ENCODE data around the gene CHCHD2.
"Not testable (repeated sequence)": the region's sequence is repeated elsewhere in the genome, so short reads cannot be mapped to it uniquely, and the experiment has no call there.

Gene CHCHD2

DNA sequence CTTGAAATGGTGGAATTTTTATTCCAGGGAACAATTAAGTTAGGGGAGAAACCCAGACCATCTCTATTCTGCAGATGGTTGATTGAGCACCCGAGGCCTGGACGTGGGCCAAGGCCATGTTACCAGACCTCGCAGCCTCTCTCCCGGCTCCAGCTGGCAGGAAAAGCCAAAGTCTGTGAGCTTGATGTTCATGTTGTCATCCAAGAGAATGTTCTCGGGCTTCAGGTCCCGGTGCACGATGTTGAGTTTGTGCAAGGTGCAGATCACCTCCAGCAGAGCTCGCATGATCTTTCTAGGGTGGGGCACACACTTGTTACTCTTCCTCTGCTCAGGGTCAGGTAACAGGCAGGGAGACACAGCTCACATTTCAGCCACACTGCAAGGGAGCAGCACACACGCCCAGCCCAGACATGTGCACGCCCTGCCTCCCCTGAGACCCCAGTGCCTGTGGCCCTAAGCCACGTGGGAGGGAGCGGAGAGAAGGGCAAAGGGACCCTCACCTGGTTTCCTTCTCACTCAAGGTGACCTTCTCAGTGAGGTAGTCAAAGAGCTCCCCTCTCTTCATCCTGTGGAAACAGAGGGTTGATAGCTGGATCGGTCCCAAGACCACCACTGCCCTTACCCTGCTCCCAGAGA, 23.0 kb downstream of the CHCHD2 start:
- Histone ChIP-seq H3K27me3 (ENCODE audit: control insufficient read depth, insufficient read depth, low read length) (no peaks in the 10 kb centered on the region), H3K9me3 (ENCODE audit: control insufficient read depth, insufficient read depth, low read depth, low read length) (no peaks in the 10 kb centered on the region), H3K4me1 (ENCODE audit: control insufficient read depth, insufficient read depth, low read length) (no peaks in the 10 kb centered on the region), H3K36me3 (ENCODE audit: control insufficient read depth, insufficient read depth, low read length) (peaks cover 20% of the 10 kb centered on the region), H3K4me3 (ENCODE audit: low read depth, low read length) (no peak overlapping the region), H3K27ac (ENCODE audit: low read depth, low read length) (no peak overlapping the region), H3K9ac (ENCODE audit: low read length) (no peak overlapping the region)

DNA sequence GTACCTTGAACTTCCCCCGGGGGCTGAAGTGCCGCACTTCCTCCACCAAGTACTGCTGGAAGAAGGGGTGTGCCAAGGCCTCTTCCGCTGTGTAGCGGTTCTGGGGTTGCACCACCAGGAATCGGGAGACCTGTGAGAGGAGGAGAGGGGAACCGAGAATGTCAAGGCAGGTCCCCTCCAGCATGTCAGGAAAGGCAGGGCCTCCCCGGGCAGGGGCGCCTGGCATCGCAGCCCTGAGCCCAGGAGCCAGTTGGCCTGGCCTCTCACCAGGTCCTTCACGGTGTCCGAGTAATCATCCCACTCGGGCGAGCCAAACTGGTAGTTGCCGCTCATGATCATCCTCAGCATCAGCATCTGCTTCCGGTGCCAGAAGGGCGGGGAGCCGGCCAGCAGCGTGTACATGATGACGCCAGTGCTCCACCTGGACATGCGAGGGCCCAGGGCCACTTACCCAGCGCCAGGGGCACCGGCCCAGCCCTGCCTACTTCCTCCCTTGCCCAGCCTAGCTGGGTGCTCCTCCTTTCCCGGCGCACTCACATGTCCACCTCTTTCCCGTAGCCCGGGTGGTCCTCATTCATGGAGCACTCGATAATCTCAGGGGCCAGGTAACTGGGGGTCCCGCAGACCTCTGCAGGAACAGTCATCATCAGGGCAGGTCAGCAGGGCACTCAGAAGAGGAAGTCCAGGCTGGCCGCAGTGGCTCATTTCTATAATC, 24.5 kb downstream of the CHCHD2 start:
- Histone ChIP-seq H3K27ac (ENCODE audit: low read depth, low read length) (no peak overlapping the region), H3K4me1 (ENCODE audit: control insufficient read depth, insufficient read depth, low read length) (no peaks in the 10 kb centered on the region), H3K4me3 (ENCODE audit: low read depth, low read length) (no peak overlapping the region)

DNA sequence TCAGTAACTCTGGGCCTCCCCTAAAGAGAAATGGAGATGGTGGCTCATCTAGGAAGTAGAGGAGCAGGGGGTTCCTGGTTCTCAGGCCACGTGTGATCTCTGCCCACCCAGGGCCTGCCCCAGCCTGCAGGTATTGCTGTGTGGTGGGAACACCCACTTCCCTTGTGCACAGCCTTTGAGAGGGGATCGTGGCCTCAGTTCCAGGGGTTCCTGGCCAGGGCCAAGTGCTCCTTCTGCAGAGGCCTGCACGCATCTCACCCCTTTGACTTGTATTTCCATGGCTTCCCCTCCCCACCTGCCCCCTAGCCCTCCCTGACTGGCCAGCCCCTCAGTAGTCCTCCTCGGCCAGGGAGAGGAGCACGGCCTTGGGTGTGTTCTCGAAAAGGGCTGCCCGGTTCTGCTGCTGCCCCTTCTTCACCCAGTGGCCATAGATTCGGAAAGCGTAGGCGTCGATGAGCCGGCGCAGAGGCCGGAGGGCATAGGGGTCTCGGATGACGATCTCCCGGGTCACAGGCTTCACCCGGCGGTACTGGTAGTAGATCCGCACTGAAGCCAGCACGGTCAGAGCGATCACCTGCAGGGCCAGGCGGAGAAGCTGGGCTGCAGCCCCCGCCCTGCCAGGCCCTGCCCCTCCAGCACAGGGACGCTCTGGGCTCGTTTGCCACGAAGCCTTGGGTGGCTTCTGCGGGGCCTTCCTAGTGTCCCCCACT, 25.4 kb downstream of the CHCHD2 start:
- not testable (repeated sequence) for H3K9ac ChIP-seq (ENCODE audit: low read length); H3K4me1 ChIP-seq (ENCODE audit: control insufficient read depth, insufficient read depth, low read length); H3K4me3 ChIP-seq (ENCODE audit: low read depth, low read length); H3K27ac ChIP-seq (ENCODE audit: low read depth, low read length); H3K9me3 ChIP-seq (ENCODE audit: control insufficient read depth, insufficient read depth, low read depth, low read length); H3K27me3 ChIP-seq (ENCODE audit: control insufficient read depth, insufficient read depth, low read length)
- peaks cover 34% of the 10 kb centered on the region for H3K36me3 ChIP-seq (ENCODE audit: control insufficient read depth, insufficient read depth, low read length)

More for the DNA sequence above, 24.5 kb downstream of the CHCHD2 start:
- Histone ChIP-seq H3K9ac (ENCODE audit: low read length) (no peak overlapping the region), H3K9me3 (ENCODE audit: control insufficient read depth, insufficient read depth, low read depth, low read length) (no peaks in the 10 kb centered on the region), H3K36me3 (ENCODE audit: control insufficient read depth, insufficient read depth, low read length) (peaks cover 29% of the 10 kb centered on the region), H3K27me3 (ENCODE audit: control insufficient read depth, insufficient read depth, low read length) (no peaks in the 10 kb centered on the region)

DNA sequence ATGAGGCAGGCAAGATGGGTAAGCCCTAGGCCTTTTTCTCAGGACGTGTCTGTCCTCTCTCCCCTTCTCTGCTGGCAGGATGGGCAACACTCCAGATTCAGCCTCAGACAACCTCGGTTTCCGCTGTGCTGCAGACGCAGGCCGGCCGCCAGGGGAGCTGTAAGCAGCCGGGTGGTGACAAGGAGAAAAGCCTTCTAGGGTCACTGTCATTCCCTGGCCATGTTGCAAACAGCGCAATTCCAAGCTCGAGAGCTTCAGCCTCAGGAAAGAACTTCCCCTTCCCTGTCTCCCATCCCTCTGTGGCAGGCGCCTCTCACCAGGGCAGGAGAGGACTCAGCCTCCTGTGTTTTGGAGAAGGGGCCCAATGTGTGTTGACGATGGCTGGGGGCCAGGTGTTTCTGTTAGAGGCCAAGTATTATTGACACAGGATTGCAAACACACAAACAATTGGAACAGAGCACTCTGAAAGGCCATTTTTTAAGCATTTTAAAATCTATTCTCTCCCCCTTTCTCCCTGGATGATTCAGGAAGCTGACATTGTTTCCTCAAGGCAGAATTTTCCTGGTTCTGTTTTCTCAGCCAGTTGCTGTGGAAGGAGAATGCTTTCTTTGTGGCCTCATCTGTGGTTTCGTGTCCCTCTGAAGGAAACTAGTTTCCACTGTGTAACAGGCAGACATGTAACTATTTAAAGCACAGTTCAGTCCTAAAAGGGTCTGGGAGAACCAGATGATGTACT, 26.7 kb downstream of the CHCHD2 start:
- no peak overlapping the region for H3K4me3 ChIP-seq (ENCODE audit: low read depth, low read length)
- no peaks in the 10 kb centered on the region for H3K9me3 ChIP-seq (ENCODE audit: control insufficient read depth, insufficient read depth, low read depth, low read length)
- peaks cover 31% of the 10 kb centered on the region for H3K36me3 ChIP-seq (ENCODE audit: control insufficient read depth, insufficient read depth, low read length)
- no peaks in the 10 kb centered on the region for H3K4me1 ChIP-seq (ENCODE audit: control insufficient read depth, insufficient read depth, low read length)
- H3K9ac ChIP-seq (ENCODE audit: low read length), result no peak overlapping the region
- no peaks in the 10 kb centered on the region for H3K27me3 ChIP-seq (ENCODE audit: control insufficient read depth, insufficient read depth, low read length)
- no peak overlapping the region for H3K27ac ChIP-seq (ENCODE audit: low read depth, low read length)

DNA sequence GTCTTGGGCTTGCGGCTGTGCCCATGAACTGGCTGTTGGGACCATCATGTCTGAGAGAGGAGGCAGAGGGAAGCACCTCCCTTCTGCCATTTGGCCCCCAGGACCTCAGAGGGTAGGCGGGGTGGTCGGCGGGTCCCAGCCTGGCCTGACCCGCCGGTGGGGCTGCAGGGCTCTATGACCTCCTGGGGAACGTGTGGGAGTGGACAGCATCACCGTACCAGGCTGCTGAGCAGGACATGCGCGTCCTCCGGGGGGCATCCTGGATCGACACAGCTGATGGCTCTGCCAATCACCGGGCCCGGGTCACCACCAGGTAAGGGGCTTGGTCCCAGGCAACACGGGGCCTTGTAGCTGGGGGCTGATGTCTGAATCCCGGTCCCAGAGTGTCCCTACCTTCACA, 28.1 kb downstream of the CHCHD2 start:
- Histone ChIP-seq H3K4me3 (ENCODE audit: low read depth, low read length) (no peak overlapping the region), H3K9ac (ENCODE audit: low read length) (no peak overlapping the region), H3K4me1 (ENCODE audit: control insufficient read depth, insufficient read depth, low read length) (no peaks in the 10 kb centered on the region; the same call in 1 of the 2 replicates), H3K27ac (ENCODE audit: low read depth, low read length) (no peak overlapping the region), H3K9me3 (ENCODE audit: control insufficient read depth, insufficient read depth, low read depth, low read length) (no peaks in the 10 kb centered on the region), H3K36me3 (ENCODE audit: control insufficient read depth, insufficient read depth, low read length) (peaks cover 32% of the 10 kb centered on the region), H3K27me3 (ENCODE audit: control insufficient read depth, insufficient read depth, low read length) (no peaks in the 10 kb centered on the region)

DNA sequence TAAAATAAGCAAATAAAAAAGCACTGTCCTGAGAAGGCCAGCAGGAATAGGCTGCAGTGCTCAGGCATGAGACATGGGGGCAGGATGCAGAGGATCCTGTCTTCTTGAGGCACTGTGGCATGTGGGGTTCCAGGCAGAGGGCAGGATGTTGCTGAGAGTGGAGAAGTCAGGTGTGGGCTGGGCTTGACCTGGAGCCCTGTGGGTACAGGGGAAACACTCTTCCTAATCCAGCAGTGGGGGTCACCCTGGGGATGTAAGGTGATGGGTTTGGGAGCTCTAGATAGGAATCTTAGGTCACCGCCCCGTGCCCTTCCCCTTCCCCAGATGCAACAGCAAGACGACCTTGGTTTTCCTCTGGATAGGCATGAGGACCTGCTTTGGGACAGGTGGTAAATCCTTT, 28.6 kb downstream of the CHCHD2 start:
- Histone ChIP-seq H3K4me1 (ENCODE audit: control insufficient read depth, insufficient read depth, low read length) (no peaks in the 10 kb centered on the region; the same call in 1 of the 2 replicates), H3K9me3 (ENCODE audit: control insufficient read depth, insufficient read depth, low read depth, low read length) (no peaks in the 10 kb centered on the region), H3K36me3 (ENCODE audit: control insufficient read depth, insufficient read depth, low read length) (peaks cover 37% of the 10 kb centered on the region), H3K27me3 (ENCODE audit: control insufficient read depth, insufficient read depth, low read length) (no peaks in the 10 kb centered on the region), H3K27ac (ENCODE audit: low read depth, low read length) (no peak overlapping the region), H3K4me3 (ENCODE audit: low read depth, low read length) (no peak overlapping the region), H3K9ac (ENCODE audit: low read length) (no peak overlapping the region)

DNA sequence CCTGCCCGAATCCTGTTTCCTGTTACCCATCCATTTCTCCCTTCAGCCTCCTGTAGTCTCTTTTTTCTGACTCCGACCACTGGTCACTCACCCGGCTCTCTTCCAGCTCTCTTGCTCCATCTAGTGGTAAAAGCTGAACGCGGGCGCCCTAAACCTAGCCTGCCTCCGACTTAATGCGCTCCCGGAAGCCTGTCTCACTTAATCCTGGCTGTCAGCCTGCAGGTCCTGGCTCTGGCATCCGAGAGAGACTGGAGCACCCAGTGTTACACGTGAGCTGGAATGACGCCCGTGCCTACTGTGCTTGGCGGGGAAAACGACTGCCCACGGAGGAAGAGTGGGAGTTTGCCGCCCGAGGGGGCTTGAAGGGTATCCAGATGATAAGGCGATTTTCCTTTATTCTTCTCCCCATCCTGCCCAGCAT, 31.9 kb downstream of the CHCHD2 start:
- Histone ChIP-seq H3K27me3 (ENCODE audit: control insufficient read depth, insufficient read depth, low read length) (no peaks in the 10 kb centered on the region), H3K27ac (ENCODE audit: low read depth, low read length) (no peak overlapping the region), H3K4me3 (ENCODE audit: low read depth, low read length) (no peak overlapping the region), H3K9me3 (ENCODE audit: control insufficient read depth, insufficient read depth, low read depth, low read length) (no peaks in the 10 kb centered on the region), H3K9ac (ENCODE audit: low read length) (no peak overlapping the region), H3K36me3 (ENCODE audit: control insufficient read depth, insufficient read depth, low read length) (peaks cover 44% of the 10 kb centered on the region), H3K4me1 (ENCODE audit: control insufficient read depth, insufficient read depth, low read length) (no peaks in the 10 kb centered on the region; the same call in 1 of the 2 replicates)

DNA sequence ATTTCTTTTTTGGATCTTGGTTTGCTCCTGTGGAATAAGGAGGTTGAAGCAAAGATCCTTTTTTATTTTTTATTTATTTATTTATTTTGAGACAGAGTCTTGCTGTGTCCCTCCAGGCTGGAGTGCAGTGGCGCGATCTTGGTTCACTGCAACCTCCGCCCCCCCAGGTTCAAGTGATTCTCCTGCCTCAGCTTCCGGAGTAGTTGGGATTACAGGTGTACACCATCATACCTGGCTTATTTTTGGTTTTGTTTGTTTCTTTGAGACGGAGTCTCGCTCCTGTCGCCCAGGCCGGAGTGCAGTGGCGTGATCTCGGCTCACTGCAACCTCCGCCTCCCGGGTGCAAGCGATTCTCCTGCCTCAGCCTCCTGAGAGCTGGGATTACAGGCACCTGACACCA, 39.9 kb downstream of the CHCHD2 start:
- H3K4me1 ChIP-seq (ENCODE audit: control insufficient read depth, insufficient read depth, low read length); H3K27ac ChIP-seq (ENCODE audit: low read depth, low read length); H3K9me3 ChIP-seq (ENCODE audit: control insufficient read depth, insufficient read depth, low read depth, low read length); H3K4me3 ChIP-seq (ENCODE audit: low read depth, low read length); H3K27me3 ChIP-seq (ENCODE audit: control insufficient read depth, insufficient read depth, low read length); H3K9ac ChIP-seq (ENCODE audit: low read length): not testable (repeated sequence)
- peaks cover 50% of the 10 kb centered on the region for H3K36me3 ChIP-seq (ENCODE audit: control insufficient read depth, insufficient read depth, low read length)

DNA sequence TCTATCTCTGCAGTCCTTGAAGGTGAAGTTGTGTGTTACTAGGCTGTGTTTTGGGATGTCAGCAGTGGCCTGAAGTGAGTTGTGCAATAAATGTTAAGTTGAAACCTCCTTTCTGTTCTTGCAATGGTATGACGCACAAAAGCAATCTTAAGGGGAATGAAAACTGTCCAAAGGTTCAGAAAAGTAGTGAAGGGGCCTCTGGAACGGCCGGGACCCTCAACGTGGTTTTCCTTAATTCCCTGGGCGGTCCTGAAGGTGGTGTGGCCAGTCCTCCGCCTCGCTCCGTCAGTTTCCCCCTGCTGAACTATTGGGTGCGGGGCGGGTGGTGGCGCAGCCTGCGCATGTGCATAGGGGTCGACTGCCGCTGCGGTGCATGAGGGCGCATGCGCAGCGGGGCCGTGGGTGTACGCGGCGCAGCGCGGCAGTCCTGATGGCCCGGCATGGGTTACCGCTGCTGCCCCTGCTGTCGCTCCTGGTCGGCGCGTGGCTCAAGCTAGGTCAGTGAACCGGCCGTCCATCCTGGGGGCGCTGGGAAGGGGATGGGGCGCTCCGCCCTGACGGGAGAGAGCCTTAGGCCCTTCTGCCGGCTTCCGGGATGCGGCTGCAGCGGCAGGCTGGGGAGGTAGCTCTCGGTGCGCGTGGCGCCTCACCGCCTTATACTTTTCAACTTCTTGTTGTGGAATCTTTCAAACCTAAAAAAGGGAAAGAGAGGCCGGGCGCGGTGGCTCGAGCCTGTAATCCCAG, 42.2 kb downstream of the CHCHD2 start, which contains the start of gene SUMF2:
Gene SUMF2 (plus strand): TSS at position 405 of the 744 bp plus-strand sequence. CDS start 26 bp downstream, at position 431.
- no peaks in the 10 kb centered on the region for H3K27me3 ChIP-seq (ENCODE audit: control insufficient read depth, insufficient read depth, low read length)
- peaks cover 5% of the 10 kb centered on the region; the same call in 1 of the 2 replicates for H3K4me1 ChIP-seq (ENCODE audit: control insufficient read depth, insufficient read depth, low read length)
- peak within 1 kb of the TSS; percentile 84; the same call in 1 of the 2 replicates for H3K27ac ChIP-seq (ENCODE audit: low read depth, low read length)
- peak within 1 kb of the TSS; percentile 92 for H3K9ac ChIP-seq (ENCODE audit: low read length)
- peak within 1 kb of the TSS; percentile 92 for H3K4me3 ChIP-seq (ENCODE audit: low read depth, low read length)
- peaks cover 59% of the 10 kb centered on the region for H3K36me3 ChIP-seq (ENCODE audit: control insufficient read depth, insufficient read depth, low read length)
- H3K9me3 ChIP-seq (ENCODE audit: control insufficient read depth, insufficient read depth, low read depth, low read length), result no peaks in the 10 kb centered on the region

DNA sequence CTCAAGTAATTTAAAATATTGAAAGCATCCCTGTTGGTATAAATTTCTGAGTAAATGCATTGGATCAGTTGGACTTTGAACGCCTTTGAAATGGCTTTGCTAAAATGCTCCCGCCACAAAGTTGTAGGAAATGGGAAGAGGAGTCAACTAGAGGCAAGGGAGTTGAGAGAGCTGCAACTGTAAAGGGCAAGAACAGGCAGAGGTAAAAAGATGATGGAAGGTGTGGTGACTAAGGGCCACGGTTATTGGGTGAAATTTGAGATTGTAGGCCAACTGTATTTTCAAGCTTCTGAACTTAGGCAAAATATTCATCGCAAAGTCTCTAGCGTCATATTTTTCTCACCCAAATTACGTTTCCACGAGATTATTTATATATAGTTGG, 42.8 kb downstream of the CHCHD2 start:
- no peak overlapping the region for H3K9ac ChIP-seq (ENCODE audit: low read length)
- peak overlapping the region; percentile 7; the same call in 1 of the 2 replicates for H3K27ac ChIP-seq (ENCODE audit: low read depth, low read length)
- no peaks in the 10 kb centered on the region for H3K27me3 ChIP-seq (ENCODE audit: control insufficient read depth, insufficient read depth, low read length)
- H3K4me1 ChIP-seq (ENCODE audit: control insufficient read depth, insufficient read depth, low read length), result peaks cover 5% of the 10 kb centered on the region; the same call in 1 of the 2 replicates
- H3K36me3 ChIP-seq (ENCODE audit: control insufficient read depth, insufficient read depth, low read length), result peaks cover 59% of the 10 kb centered on the region
- H3K4me3 ChIP-seq (ENCODE audit: low read depth, low read length), result peak overlapping the region; percentile 92
- no peaks in the 10 kb centered on the region for H3K9me3 ChIP-seq (ENCODE audit: control insufficient read depth, insufficient read depth, low read depth, low read length)

Data from HUES6 (cell line).